ENCODE measurements around the gene UBALD2.
"Not testable (repeated sequence)": the region's sequence is repeated elsewhere in the genome, so short reads cannot be mapped to it uniquely, and the experiment has no call there.

Gene UBALD2

DNA sequence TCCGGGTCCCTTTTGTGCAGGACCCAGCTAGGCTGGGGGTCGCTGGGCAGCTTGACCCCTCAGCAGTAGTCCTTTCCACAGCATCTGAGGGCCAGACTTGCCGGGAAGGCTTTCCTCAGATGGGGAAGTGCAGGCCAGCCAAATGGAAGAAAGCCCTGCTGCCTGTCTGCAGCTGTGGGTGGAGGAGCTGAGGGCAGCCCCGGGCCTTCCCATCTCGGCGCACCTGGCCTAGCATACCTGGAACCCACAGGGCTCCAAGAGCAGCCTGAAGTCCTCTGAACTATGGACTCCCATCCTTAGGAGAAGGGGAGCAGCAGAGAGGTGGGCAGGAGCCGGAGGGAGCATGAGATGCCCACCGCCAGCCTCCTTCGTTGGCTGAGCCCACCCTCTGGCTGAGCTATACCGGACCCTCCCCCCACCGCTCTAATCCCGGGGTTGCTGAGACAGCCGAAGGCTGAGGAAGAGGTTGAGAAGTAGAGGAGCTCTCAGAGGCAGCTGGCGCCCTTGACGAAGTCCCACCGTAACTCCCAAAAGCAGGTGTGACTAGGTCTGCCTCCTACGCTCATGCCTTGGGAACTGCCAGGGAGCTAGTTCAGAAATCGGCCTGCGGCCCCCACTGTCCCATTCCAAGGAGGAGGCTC is 13.2 kb downstream of the UBALD2 start:
- no peak for DNase-seq

- peak; percentile 69 for DNase-seq
Measured at GRCh38 chr17:76278952-76279741, 14.0 kb downstream of the UBALD2 start.

GRCh38 chr17:76279742-76280287 is 14.7 kb downstream of the UBALD2 start:
- DNase-seq = no peak

DNA sequence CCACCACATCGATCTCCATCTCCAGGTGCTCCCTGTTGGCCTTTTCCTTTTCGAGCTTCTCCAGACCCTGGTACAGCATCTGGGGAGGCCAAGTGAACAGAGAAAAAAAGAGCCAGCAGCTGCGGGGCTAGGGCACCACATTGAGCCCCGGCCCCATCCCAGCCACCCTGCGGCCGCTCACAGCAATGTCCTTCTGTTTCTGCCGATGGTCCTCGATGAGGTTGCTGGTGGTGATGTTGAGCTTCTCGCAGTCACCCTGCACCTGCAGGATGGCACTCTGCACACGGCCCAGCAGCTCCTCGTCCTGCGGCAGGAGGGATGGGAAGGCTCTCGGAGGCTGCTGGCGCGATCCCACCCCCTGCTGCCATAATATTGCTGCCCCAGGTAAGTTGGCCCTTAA is 15.5 kb downstream of the UBALD2 start:
- no peak for DNase-seq

GRCh38 chr17:76281573-76282371 is 16.6 kb downstream of the UBALD2 start:
- DNase-seq = no peak

DNA sequence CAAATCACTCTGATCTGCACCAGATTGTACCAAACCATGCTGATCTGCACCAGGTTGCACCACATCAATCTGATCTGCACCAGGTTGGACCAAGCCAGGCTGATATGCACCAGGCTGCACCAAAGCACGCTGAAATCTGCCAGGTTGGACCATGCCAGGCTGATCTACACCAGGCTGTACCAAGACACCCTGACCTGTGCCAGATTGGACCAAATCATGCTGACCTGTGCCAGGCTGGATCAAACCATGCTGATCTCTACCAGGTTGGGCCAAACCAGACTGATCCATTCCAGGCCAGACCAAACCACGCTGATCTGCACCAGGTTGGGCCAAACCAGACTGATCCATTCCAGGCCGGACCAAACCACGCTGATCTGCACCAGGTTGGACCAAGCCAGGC is 27.4 kb downstream of the UBALD2 start:
- DNase-seq = no peak

- no peak for DNase-seq
Measured at GRCh38 chr17:76293106-76293505, 28.0 kb downstream of the UBALD2 start.

GRCh38 chr17:76296186-76296585 is 31.0 kb downstream of the UBALD2 start:
- DNase-seq = no peak

- no peak for DNase-seq
Measured at GRCh38 chr17:76296889-76297288, 31.7 kb downstream of the UBALD2 start.

DNA sequence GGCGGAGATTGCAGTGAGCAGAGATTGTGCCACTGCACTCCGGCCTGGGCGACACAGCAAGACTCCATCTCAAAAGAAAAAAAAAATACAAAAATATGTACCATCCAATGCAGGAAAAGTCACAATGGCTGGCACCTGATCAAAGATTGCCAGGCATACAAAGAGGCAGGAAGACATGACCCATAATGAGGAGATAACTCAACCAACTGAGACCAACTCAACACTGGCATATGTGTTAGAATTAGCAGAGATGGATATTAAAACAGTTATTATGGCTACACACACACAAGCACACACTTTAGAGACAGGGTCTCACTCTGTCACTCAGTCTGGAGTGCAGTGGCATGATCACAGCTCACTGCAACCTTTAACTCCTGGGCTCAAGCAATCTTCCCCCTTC is 32.3 kb downstream of the UBALD2 start:
- no peak for DNase-seq

DNA sequence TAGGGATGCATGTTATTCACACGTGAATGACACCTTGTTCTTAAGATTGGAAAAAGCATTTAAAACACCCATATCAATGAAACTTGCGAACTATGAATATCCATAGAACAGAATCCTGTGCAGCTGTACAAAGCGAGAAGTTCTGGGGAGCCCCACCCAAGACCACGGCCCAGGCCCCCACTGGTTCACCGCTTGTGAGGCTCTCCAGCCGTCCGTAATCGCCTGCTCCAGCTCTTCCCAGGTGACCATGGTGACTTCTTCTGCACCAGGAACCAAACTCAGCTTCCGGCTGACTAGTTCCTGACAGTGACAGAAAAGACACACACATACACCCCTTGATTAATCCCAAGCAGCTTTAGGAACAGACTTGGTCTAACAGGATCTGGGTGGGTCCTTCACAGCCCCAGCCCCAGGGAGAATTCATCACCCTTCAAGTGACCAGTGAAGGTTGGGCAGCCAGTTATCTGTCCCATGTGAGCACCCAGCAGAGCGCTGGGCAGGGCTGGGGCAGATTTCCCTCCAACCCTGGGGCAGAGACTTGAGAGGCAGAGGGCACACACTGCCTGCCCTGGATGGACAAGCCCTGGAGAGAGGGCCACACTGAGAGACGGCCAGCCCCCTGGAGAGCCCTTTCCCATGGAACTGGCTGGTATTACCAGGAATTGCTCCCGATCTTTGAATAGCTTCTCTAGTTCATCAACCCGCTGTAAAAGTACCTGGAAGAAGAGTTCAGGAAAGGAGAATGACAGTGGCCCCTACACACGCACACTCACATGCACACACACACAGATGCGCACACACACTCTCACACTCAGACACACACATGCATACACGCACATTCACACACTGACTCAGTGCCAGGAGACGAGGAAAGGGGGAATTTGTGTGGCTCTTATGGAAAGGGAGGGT is 39.3 kb downstream of the UBALD2 start:
- DNase-seq = no peak

DNA sequence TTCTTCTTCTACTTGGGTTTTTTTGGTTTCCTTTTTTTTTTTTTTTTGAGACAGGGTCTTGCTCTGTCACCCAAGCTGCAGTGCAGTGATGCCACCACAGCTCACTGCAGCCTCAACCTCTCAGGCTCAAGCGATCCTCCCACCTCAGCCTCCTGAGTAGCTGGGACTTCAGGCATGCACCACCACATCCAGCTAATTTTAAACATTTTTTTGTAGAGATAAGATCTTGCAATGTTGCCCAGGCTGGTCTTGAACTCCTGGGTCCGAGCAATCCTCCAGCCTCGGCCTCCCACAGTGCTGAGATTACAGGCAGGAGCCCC is 39.9 kb downstream of the UBALD2 start:
- not testable (repeated sequence) for DNase-seq

- DNase-seq = no peak
Measured at GRCh38 chr17:76307299-76307965, 42.3 kb downstream of the UBALD2 start.

DNA sequence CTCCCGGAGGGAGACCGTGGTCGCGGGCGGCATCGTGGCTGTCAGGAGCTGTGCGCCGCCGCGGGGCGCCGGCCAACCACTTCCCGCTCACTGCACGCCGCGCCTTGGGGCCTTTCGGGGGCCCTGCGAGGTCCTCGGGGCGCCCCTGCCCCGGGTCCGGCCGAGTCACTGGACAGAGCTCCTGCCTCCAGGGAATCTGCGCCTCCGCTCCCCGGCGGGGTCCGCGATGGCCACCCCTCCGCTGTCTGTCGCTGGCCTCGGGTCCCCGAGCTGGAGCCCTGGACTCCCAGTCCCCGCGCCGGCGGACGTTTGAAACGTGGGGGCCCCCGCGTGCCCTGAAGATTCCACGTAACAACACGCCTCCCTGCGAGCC is 42.8 kb downstream of the UBALD2 start, which contains the start of gene QRICH2:
Gene QRICH2, minus strand, starts transcription at position 311 of the 373 bp plus-strand sequence. Its CDS starts 278 bp downstream, at position 33.
- DNase-seq = no peak

GRCh38 chr17:76309461-76309860 is 44.3 kb downstream of the UBALD2 start:
- DNase-seq = no peak

- DNase-seq = no peak
Measured at GRCh38 chr17:76312735-76313134, 47.6 kb downstream of the UBALD2 start.

DNA sequence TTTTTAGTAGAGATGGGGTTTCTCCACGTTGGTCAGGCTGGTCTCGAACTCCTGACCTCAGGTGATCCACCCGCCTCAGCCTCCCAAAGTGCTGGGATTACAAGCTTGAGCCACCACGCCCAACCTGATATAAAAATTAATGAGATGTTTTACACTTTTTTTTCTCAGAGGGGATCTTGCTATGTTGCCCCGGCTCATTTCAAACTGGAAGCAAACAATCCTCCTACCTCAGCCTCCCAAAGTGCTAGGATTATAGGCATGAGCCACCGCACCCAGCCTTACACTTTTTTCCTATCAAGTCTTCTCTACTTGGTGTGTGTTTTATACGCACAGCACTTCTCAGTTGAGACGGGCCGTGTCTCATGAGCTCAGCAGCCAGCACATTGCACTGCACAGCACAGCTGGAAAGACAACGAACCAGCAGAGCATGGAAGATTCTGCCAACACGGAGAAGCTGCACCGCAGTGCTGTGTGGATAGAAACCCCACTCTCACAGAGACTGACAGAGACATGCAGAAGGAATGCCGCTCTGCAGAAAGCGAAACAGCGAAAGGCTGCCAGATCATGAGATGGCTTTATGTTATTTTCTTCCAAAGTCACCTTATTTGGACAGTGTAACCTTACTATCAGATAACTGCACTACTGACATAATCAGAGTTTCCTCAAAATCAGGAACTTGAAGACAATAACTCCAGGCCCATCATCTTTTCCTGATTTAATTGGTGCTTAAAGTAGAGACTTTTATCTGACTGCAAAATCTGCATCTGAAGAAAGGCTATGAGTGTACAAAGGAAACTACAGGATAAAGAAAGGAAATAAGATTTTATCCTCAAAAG is 49.5 kb downstream of the UBALD2 start:
- no peak for DNase-seq

- DNase-seq = no peak
Measured at GRCh38 chr17:76317535-76317934, 52.4 kb downstream of the UBALD2 start.

GRCh38 chr17:76318586-76318985 is 53.4 kb downstream of the UBALD2 start:
- no peak for DNase-seq

Data from NK-92 treated with Interleukin-12 subunit alpha and Interleukin-12 subunit beta, amount 100 ng/mL, for 24 hours (cell line).